ENCODE data around the gene TMTC2.

DNA sequence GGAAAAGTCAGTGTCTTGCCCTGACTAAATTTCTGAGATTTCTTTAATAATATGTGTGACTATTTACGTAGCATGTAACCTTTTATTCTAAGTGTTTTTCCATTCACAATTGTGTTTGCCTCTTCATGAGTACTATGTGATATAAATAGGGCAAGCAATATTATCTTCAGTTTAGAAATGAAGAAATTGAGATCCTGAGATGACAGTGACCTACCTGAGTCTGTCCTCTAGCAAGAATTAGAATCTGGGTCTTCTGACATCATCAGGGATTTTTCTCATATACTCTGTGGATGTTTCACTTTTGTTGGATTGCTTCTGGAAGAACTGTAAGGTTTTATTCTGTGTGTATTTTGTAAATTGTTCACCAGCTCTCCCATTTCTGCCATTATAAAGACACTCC lies 35.0 kb downstream of the TMTC2 start:
- TF ChIP-seq CEBPB (IDR thresholded peaks at IDR 0.05) (no peak), TCF12 (IDR thresholded peaks at IDR 0.05; ENCODE audit: low read depth) (no peak), FOXM1 (IDR thresholded peaks at IDR 0.05; ENCODE audit: borderline replicate concordance, low read depth) (no peak), EP300 (IDR thresholded peaks at IDR 0.05; ENCODE audit: borderline replicate concordance) (no peak), EGR1 (IDR thresholded peaks at IDR 0.05) (no peak)
